ENCODE data around the gene HYDIN. TPM values are rescaled to one million over a fixed set of nuclear protein-coding genes. Genes with fewer than 3 reads are reported as not detected.

Gene HYDIN
- total and polyA plus RNA-seq, 2 donors (not counting 1 experiment from before 2014, with no cell fraction given): 0.54 to 1.7 TPM

GRCh38 chr16:71250461-71251235 is 20.1 kb upstream of the HYDIN start:
- H2AFZ ChIP-seq (ENCODE audit: low read length): no peak overlapping the region
- H3K9ac ChIP-seq (ENCODE audit: insufficient read depth, low read length): no peak overlapping the region
- H3K36me3 ChIP-seq (ENCODE audit: control insufficient read depth, insufficient read depth, low read length): no peaks in the 10 kb centered on the region
- no peaks in the 10 kb centered on the region for H3K9me3 ChIP-seq (ENCODE audit: control insufficient read depth, insufficient read depth, low read depth, low read length)
- no peak overlapping the region for H3K27ac ChIP-seq (ENCODE audit: insufficient read depth, low read length)
- H4K20me1 ChIP-seq (ENCODE audit: control insufficient read depth, extremely low read depth, insufficient read depth, low read length): no peaks in the 10 kb centered on the region
- TF ChIP-seq EZH2 (IDR thresholded peaks at IDR 0.05; ENCODE audit: low read length, missing control alignments) (no peak), CTCF (conservative IDR thresholded peaks at IDR 0.05 in 1 of 2, IDR thresholded peaks at IDR 0.05 in 1 of 2; ENCODE audit: low read depth in 1 of 2, low read length in 2 of 2) (no peak)
- no peak overlapping the region for H3K4me2 ChIP-seq (ENCODE audit: extremely low read depth, insufficient read depth, low read length)
- no peaks in the 10 kb centered on the region for H3K4me1 ChIP-seq (ENCODE audit: control insufficient read depth, extremely low read depth, insufficient read depth, low read length)
- H3K4me3 ChIP-seq (replicated peaks in 1 of 4; ENCODE audit: control extremely low read depth in 1 of 4, insufficient read depth in 1 of 4, low read depth in 3 of 4, low read length in 4 of 4): no peak overlapping the region
- no peaks in the 10 kb centered on the region for H3K27me3 ChIP-seq (ENCODE audit: control insufficient read depth, insufficient read depth, low read length)
- peak in 1 of 2 donors; percentile 2 for DNase-seq (ENCODE audit: low read depth in 2 of 2)
- H3K79me2 ChIP-seq (ENCODE audit: control insufficient read depth, insufficient read depth, low read length): no peaks in the 10 kb centered on the region

DNA sequence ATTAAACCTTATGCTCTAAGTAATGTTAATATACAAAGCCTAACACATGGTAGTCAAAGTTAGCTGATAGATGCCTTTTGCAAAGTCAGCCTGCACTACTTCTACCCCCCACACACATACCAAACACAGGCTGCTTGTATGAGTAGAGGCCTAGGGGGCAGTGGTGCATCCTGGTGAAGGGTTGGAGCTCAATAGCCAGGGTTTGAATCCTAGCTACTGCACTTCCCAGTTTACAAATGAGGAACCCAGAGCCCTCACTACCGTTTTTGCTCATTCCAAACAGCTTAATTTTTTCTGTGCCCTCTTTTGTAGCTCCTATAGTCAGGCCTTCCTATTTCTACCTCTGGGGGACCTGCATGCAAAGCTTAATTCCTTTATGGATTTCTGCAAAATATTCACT is 18.9 kb upstream of the HYDIN start:
- no peaks in the 10 kb centered on the region for H3K9me3 ChIP-seq (ENCODE audit: control insufficient read depth, insufficient read depth, low read depth, low read length)
- H3K27ac ChIP-seq (ENCODE audit: insufficient read depth, low read length): no peak overlapping the region
- H2AFZ ChIP-seq (ENCODE audit: low read length): no peak overlapping the region
- no peak for DNase-seq (ENCODE audit: low read depth in 2 of 2)
- H3K4me1 ChIP-seq (ENCODE audit: control insufficient read depth, extremely low read depth, insufficient read depth, low read length): no peaks in the 10 kb centered on the region
- no peaks in the 10 kb centered on the region for H4K20me1 ChIP-seq (ENCODE audit: control insufficient read depth, extremely low read depth, insufficient read depth, low read length)
- H3K36me3 ChIP-seq (ENCODE audit: control insufficient read depth, insufficient read depth, low read length): no peaks in the 10 kb centered on the region
- TF ChIP-seq CTCF (conservative IDR thresholded peaks at IDR 0.05 in 1 of 2, IDR thresholded peaks at IDR 0.05 in 1 of 2; ENCODE audit: low read depth in 1 of 2, low read length in 2 of 2): no peak
- no peak for TF ChIP-seq EZH2 (IDR thresholded peaks at IDR 0.05; ENCODE audit: low read length, missing control alignments)
- H3K27me3 ChIP-seq (ENCODE audit: control insufficient read depth, insufficient read depth, low read length): no peaks in the 10 kb centered on the region
- H3K4me3 ChIP-seq (replicated peaks in 1 of 4; ENCODE audit: control extremely low read depth in 1 of 4, insufficient read depth in 1 of 4, low read depth in 3 of 4, low read length in 4 of 4): no peak overlapping the region
- no peaks in the 10 kb centered on the region for H3K79me2 ChIP-seq (ENCODE audit: control insufficient read depth, insufficient read depth, low read length)
- H3K9ac ChIP-seq (ENCODE audit: insufficient read depth, low read length): no peak overlapping the region
- H3K4me2 ChIP-seq (ENCODE audit: extremely low read depth, insufficient read depth, low read length): no peak overlapping the region

GRCh38 chr16:71247478-71247877 is 17.0 kb upstream of the HYDIN start:
- Histone ChIP-seq H3K79me2 (ENCODE audit: control insufficient read depth, insufficient read depth, low read length) (no peaks in the 10 kb centered on the region), H3K4me1 (ENCODE audit: control insufficient read depth, extremely low read depth, insufficient read depth, low read length) (no peaks in the 10 kb centered on the region), H2AFZ (ENCODE audit: low read length) (no peak overlapping the region), H3K36me3 (ENCODE audit: control insufficient read depth, insufficient read depth, low read length) (no peaks in the 10 kb centered on the region), H3K27ac (ENCODE audit: insufficient read depth, low read length) (no peak overlapping the region), H3K4me3 (replicated peaks in 1 of 4; ENCODE audit: control extremely low read depth in 1 of 4, insufficient read depth in 1 of 4, low read depth in 3 of 4, low read length in 4 of 4) (no peak overlapping the region), H4K20me1 (ENCODE audit: control insufficient read depth, extremely low read depth, insufficient read depth, low read length) (no peaks in the 10 kb centered on the region), H3K9me3 (ENCODE audit: control insufficient read depth, insufficient read depth, low read depth, low read length) (no peaks in the 10 kb centered on the region), H3K4me2 (ENCODE audit: extremely low read depth, insufficient read depth, low read length) (no peak overlapping the region), H3K9ac (ENCODE audit: insufficient read depth, low read length) (no peak overlapping the region), H3K27me3 (ENCODE audit: control insufficient read depth, insufficient read depth, low read length) (no peaks in the 10 kb centered on the region)
- TF ChIP-seq EZH2 (IDR thresholded peaks at IDR 0.05; ENCODE audit: low read length, missing control alignments) (no peak), CTCF (conservative IDR thresholded peaks at IDR 0.05 in 1 of 2, IDR thresholded peaks at IDR 0.05 in 1 of 2; ENCODE audit: low read depth in 1 of 2, low read length in 2 of 2) (no peak)
- DNase-seq (ENCODE audit: low read depth in 2 of 2): no peak

All from fibroblast of lung (primary cell).